ENCODE measurements around the gene TAS1R3. TPM values are rescaled to one million over a fixed set of nuclear protein-coding genes. Genes with fewer than 3 reads are reported as not detected.

TAS1R3 gene
- total RNA-seq, 3 donors from 2014 or later (not counting 1 experiment from before 2014, with no cell fraction given), result 0.66 to 1.4 (median 1.3) TPM

GRCh38 chr1:1343811-1344421 lies 12.8 kb downstream of the TAS1R3 start:
- H3K27me3 Mint-ChIP-seq (ENCODE audit: low read depth in 2 of 2), result no peaks in the 10 kb centered on the region
- peaks cover 0 to 26% of the 10 kb centered on the region in 2 donors for H3K4me1 Mint-ChIP-seq
- WGBS (ENCODE audit: insufficient coverage), result 90% methylated on average over 24 of the region's 24 CpGs
- H3K9me3 ChIP-seq (ENCODE audit: control insufficient read depth, insufficient read depth, low read length), result no peaks in the 10 kb centered on the region
- H3K4me3 ChIP-seq (ENCODE audit: low read length), result no peak overlapping the region
- peaks cover 2% of the 10 kb centered on the region for H3K36me3 ChIP-seq (ENCODE audit: control insufficient read depth, insufficient read depth, low read length)
- H3K9me3 Mint-ChIP-seq, result no peaks in the 10 kb centered on the region
- ATAC-seq (no peak), DNase-seq (no peak)
- H3K27ac Mint-ChIP-seq, result peak overlapping the region in 1 of 2 donors; percentile 33
- peaks cover 11% of the 10 kb centered on the region for H3K4me1 ChIP-seq (ENCODE audit: control insufficient read depth, insufficient read depth, low read length)
- no peak overlapping the region for H3K4me3 Mint-ChIP-seq
- H3K27me3 ChIP-seq (ENCODE audit: control insufficient read depth, insufficient read depth, low read length), result no peaks in the 10 kb centered on the region
- H3K36me3 Mint-ChIP-seq, result no peaks in the 10 kb centered on the region
- no peak for TF ChIP-seq CTCF (IDR thresholded peaks at IDR 0.05)
- no peak overlapping the region for H3K27ac ChIP-seq (ENCODE audit: low read length)
- intact Hi-C loops (cut with micrococcal nuclease), result no loop called here

GRCh38 chr1:1344655-1345361 lies 13.7 kb downstream of the TAS1R3 start:
- H3K27ac ChIP-seq (ENCODE audit: low read length), result no peak overlapping the region
- Mint-ChIP-seq H3K27me3 (ENCODE audit: low read depth in 2 of 2) (no peaks in the 10 kb centered on the region), H3K27ac (no peak overlapping the region), H3K36me3 (no peaks in the 10 kb centered on the region), H3K9me3 (no peaks in the 10 kb centered on the region), H3K4me3 (no peak overlapping the region), H3K4me1 (peaks cover 0 to 26% of the 10 kb centered on the region in 2 donors)
- 83% methylated on average over 15 of the region's 15 CpGs for WGBS (ENCODE audit: insufficient coverage)
- no peak for TF ChIP-seq CTCF (IDR thresholded peaks at IDR 0.05)
- no peaks in the 10 kb centered on the region for H3K9me3 ChIP-seq (ENCODE audit: control insufficient read depth, insufficient read depth, low read length)
- DNase-seq, result no peak
- intact Hi-C loops (cut with micrococcal nuclease), result no loop called here
- peaks cover 11% of the 10 kb centered on the region for H3K4me1 ChIP-seq (ENCODE audit: control insufficient read depth, insufficient read depth, low read length)
- H3K27me3 ChIP-seq (ENCODE audit: control insufficient read depth, insufficient read depth, low read length), result no peaks in the 10 kb centered on the region
- ATAC-seq, result no peak
- H3K36me3 ChIP-seq (ENCODE audit: control insufficient read depth, insufficient read depth, low read length), result peaks cover 2% of the 10 kb centered on the region
- H3K4me3 ChIP-seq (ENCODE audit: low read length), result no peak overlapping the region

GRCh38 chr1:1345384-1345783 lies 14.3 kb downstream of the TAS1R3 start:
- no peaks in the 10 kb centered on the region for H3K9me3 Mint-ChIP-seq
- H3K4me1 Mint-ChIP-seq, result peaks cover 0 to 26% of the 10 kb centered on the region in 2 donors
- H3K27ac Mint-ChIP-seq, result no peak overlapping the region
- no peak for ATAC-seq
- Histone ChIP-seq H3K4me3 (ENCODE audit: low read length) (no peak overlapping the region), H3K9me3 (ENCODE audit: control insufficient read depth, insufficient read depth, low read length) (no peaks in the 10 kb centered on the region), H3K4me1 (ENCODE audit: control insufficient read depth, insufficient read depth, low read length) (peaks cover 11% of the 10 kb centered on the region), H3K27ac (ENCODE audit: low read length) (no peak overlapping the region), H3K27me3 (ENCODE audit: control insufficient read depth, insufficient read depth, low read length) (no peaks in the 10 kb centered on the region), H3K36me3 (ENCODE audit: control insufficient read depth, insufficient read depth, low read length) (no peaks in the 10 kb centered on the region)
- TF ChIP-seq CTCF (IDR thresholded peaks at IDR 0.05), result no peak
- intact Hi-C loops (cut with micrococcal nuclease), result no loop called here
- no peaks in the 10 kb centered on the region for H3K27me3 Mint-ChIP-seq (ENCODE audit: low read depth in 2 of 2)
- 94% methylated on average over 16 of the region's 16 CpGs for WGBS (ENCODE audit: insufficient coverage)
- H3K4me3 Mint-ChIP-seq, result no peak overlapping the region
- no peaks in the 10 kb centered on the region for H3K36me3 Mint-ChIP-seq
- no peak for DNase-seq

All from natural killer cell (primary cell).